Astrocyte (in vitro differentiated cells and primary cell): Measurements from ENCODE around the gene CHMP2A. TPM values are rescaled to one million over a fixed set of nuclear protein-coding genes. Genes with fewer than 3 reads are reported as not detected.

Experiments used
- DNase-seq: peaks from one replicate; pipeline ENCODE4 v3.0.0-alpha.2; 2010; ENCODE audit warnings: low read depth
- FAIRE-seq: peaks from 2 replicates; lab custom pipeline; 2011; peaks lifted over from hg19 to GRCh38; lab: Jason Lieb, UNC
- H2AFZ ChIP-seq: 2 replicates; pipeline ENCODE4 v1.6.0; 2012; ENCODE audit warnings: low read depth, low read length, inconsistent platforms
- H3K27ac ChIP-seq: 2 replicates; pipeline ENCODE4 v1.5.1; 2011; ENCODE audit warnings: low read depth, low read length, inconsistent platforms
- H3K27me3 ChIP-seq: 2 replicates; pipeline ENCODE4 v1.6.0; 2011; ENCODE audit warnings: low read length, inconsistent platforms; ENCODE audit not compliant: insufficient read depth
- H3K36me3 ChIP-seq: 2 replicates; pipeline ENCODE4 v1.5.1; 2011; ENCODE audit warnings: low read length, inconsistent platforms; ENCODE audit not compliant: insufficient read depth
- H3K4me1 ChIP-seq: 2 replicates; pipeline ENCODE4 v1.5.1; 2011; ENCODE audit warnings: low read length, inconsistent platforms; ENCODE audit not compliant: insufficient read depth
- H3K4me2 ChIP-seq: 2 replicates; pipeline ENCODE4 v1.6.0; 2012; ENCODE audit warnings: low read length, inconsistent platforms
- H3K4me3 ChIP-seq: 2 replicates; pipeline ENCODE4 v1.5.1; 2011; ENCODE audit warnings: low read depth, mild to moderate bottlenecking, low read length, inconsistent platforms; ENCODE audit not compliant: insufficient read depth
- H3K79me2 ChIP-seq: 2 replicates; pipeline ENCODE4 v1.6.0; 2012; ENCODE audit warnings: mild to moderate bottlenecking, low read length, inconsistent platforms; ENCODE audit not compliant: insufficient read depth
- H3K9ac ChIP-seq: 2 replicates; pipeline ENCODE4 v1.6.0; 2012; ENCODE audit warnings: mild to moderate bottlenecking, low read length, inconsistent platforms
- H3K9me3 ChIP-seq: 2 replicates; pipeline ENCODE4 v1.5.1; 2012; ENCODE audit warnings: low read depth, mild to moderate bottlenecking, low read length, inconsistent platforms; ENCODE audit not compliant: insufficient read depth
- H4K20me1 ChIP-seq: 2 replicates; pipeline ENCODE4 v1.6.0; 2012; ENCODE audit warnings: low read length, inconsistent platforms; ENCODE audit not compliant: insufficient read depth
- H3K27ac Mint-ChIP-seq: one replicate; pipeline ENCODE4 v1.8.0; 2021; ENCODE audit warnings: mild to moderate bottlenecking, mixed read lengths; ENCODE audit not compliant: unreplicated experiment
- H3K27me3 Mint-ChIP-seq: one replicate; pipeline ENCODE4 v1.8.0; 2021; ENCODE audit warnings: low read depth, mixed read lengths; ENCODE audit not compliant: unreplicated experiment
- H3K36me3 Mint-ChIP-seq: one replicate; pipeline ENCODE4 v1.8.0; 2021; ENCODE audit warnings: low read depth, mixed read lengths; ENCODE audit not compliant: unreplicated experiment
- H3K4me1 Mint-ChIP-seq: one replicate; pipeline ENCODE4 v1.8.0; 2021; ENCODE audit warnings: low read depth, mixed read lengths; ENCODE audit not compliant: unreplicated experiment
- H3K4me3 Mint-ChIP-seq: one replicate; pipeline ENCODE4 v1.8.0; 2021; ENCODE audit warnings: mild to moderate bottlenecking, moderate library complexity, mixed read lengths; ENCODE audit not compliant: unreplicated experiment
- H3K9me3 Mint-ChIP-seq: one replicate; pipeline ENCODE4 v1.8.0; 2021; ENCODE audit warnings: mild to moderate bottlenecking, mixed read lengths; ENCODE audit not compliant: unreplicated experiment
- EZH2 ChIP-seq: IDR thresholded peaks from 2 replicates; pipeline ENCODE4 v1.6.1; 2012; ENCODE audit warnings: mild to moderate bottlenecking, low read length, inconsistent platforms; ENCODE audit not compliant: insufficient read depth
- total RNA-seq: library from RNA; stranded (reverse); gene quantifications from 2 replicates; pipeline ENCODE4 v1.2.1, GENCODE V29; 2021
- TF ChIP-seq, protein P1 (sequence below): IDR thresholded peaks from 2 replicates; pipeline ENCODE4 v1.5.1; 2011; ENCODE audit warnings: low read depth, mild to moderate bottlenecking, inconsistent platforms, low read length, moderate library complexity; ENCODE audit not compliant: insufficient read depth

Gene CHMP2A
- total RNA-seq, 1 donor from 2014 or later, result 71.3 TPM

DNA sequence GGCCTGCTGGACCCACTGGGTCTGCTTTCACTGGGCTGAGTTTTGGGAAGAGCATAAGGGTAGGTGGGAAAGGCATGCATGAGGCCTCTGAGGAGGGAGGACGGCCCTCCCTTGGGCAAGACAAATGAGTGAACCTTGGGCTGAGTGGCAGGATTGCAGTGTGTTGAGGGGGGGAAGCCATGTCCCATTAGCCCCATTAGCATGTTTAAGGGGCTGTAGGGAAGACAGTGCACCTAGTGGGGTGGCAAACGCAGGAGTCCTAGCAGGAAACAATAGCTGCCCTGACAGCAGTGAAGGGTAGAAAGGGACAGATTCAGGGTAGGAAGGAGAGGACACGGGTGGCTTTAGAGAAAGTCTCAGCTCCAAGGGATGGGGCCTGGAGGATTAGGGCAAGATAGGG lies 32.2 kb downstream of the CHMP2A start:
- H3K27ac Mint-ChIP-seq, result no peak overlapping the region
- Histone ChIP-seq H3K9me3 (no peaks in the 10 kb centered on the region), H3K27me3 (no peaks in the 10 kb centered on the region), H3K79me2 (peaks cover 16% of the 10 kb centered on the region), H3K4me3 (no peak overlapping the region), H3K9ac (no peak overlapping the region), H3K36me3 (no peaks in the 10 kb centered on the region), H3K4me1 (peaks cover 10% of the 10 kb centered on the region), H3K27ac (no peak overlapping the region), H3K4me2 (no peak overlapping the region), H2AFZ (no peak overlapping the region), H4K20me1 (peaks cover 10% of the 10 kb centered on the region)
- peaks cover 9% of the 10 kb centered on the region for H3K4me1 Mint-ChIP-seq
- peaks cover 3% of the 10 kb centered on the region for H3K27me3 Mint-ChIP-seq
- DNase-seq, result no peak
- H3K4me3 Mint-ChIP-seq, result peak overlapping the region; percentile 27
- H3K36me3 Mint-ChIP-seq, result peaks cover 4% of the 10 kb centered on the region
- TF ChIP-seq, protein P1, sequence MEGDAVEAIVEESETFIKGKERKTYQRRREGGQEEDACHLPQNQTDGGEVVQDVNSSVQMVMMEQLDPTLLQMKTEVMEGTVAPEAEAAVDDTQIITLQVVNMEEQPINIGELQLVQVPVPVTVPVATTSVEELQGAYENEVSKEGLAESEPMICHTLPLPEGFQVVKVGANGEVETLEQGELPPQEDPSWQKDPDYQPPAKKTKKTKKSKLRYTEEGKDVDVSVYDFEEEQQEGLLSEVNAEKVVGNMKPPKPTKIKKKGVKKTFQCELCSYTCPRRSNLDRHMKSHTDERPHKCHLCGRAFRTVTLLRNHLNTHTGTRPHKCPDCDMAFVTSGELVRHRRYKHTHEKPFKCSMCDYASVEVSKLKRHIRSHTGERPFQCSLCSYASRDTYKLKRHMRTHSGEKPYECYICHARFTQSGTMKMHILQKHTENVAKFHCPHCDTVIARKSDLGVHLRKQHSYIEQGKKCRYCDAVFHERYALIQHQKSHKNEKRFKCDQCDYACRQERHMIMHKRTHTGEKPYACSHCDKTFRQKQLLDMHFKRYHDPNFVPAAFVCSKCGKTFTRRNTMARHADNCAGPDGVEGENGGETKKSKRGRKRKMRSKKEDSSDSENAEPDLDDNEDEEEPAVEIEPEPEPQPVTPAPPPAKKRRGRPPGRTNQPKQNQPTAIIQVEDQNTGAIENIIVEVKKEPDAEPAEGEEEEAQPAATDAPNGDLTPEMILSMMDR, result no peak
- TF ChIP-seq EZH2, result no peak
- no peak for FAIRE-seq
- no peaks in the 10 kb centered on the region for H3K9me3 Mint-ChIP-seq

DNA sequence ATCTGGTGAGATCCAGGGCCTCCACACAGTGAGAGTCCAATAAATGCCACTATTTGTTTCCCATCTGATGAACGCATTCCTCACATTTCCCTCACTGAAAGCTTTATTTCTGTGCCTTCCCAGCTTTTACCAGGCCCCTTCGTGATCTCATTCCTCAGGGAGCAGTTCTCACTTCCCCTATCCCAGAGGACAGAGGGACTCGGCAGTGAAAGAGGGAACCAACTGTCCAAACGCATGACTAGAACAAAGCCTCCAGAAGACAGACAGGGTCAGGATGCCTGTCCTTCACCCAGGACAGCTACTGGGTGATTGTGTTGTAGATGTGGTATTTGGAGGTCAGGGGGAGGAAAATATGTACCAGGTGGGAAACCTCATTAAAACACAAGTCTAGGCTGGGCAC lies 33.3 kb downstream of the CHMP2A start:
- no peak overlapping the region for H3K4me3 ChIP-seq
- TF ChIP-seq, protein P1, result no peak
- no peak for TF ChIP-seq EZH2
- Mint-ChIP-seq H3K27ac (no peak overlapping the region), H3K36me3 (peaks cover 4% of the 10 kb centered on the region), H3K4me1 (peaks cover 11% of the 10 kb centered on the region), H3K4me3 (peak overlapping the region; percentile 72), H3K27me3 (no peaks in the 10 kb centered on the region), H3K9me3 (no peaks in the 10 kb centered on the region)
- no peaks in the 10 kb centered on the region for H3K9me3 ChIP-seq
- FAIRE-seq, result no peak
- peaks cover 10% of the 10 kb centered on the region for H3K4me1 ChIP-seq
- no peak for DNase-seq
- no peaks in the 10 kb centered on the region for H3K36me3 ChIP-seq
- no peak overlapping the region for H3K4me2 ChIP-seq
- no peak overlapping the region for H3K27ac ChIP-seq
- H4K20me1 ChIP-seq, result peaks cover 10% of the 10 kb centered on the region
- H2AFZ ChIP-seq, result no peak overlapping the region
- peaks cover 26% of the 10 kb centered on the region for H3K79me2 ChIP-seq
- no peaks in the 10 kb centered on the region for H3K27me3 ChIP-seq
- no peak overlapping the region for H3K9ac ChIP-seq

DNA sequence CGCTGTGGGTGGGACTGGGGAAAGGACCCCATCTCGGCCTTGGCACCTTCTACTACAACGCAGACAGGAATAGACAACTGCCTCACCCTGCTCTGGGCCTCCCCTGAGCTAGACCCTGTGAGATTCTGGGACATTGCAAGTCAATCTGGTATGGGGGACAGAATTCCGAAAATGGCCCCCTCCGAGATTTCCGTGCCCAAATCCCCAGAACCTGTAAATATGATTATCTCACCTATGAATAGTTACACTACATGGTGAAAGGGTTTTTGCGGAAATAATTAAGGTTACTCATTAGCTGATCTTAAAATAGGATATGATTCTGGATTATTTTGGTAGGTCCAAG lies 34.7 kb downstream of the CHMP2A start:
- Histone ChIP-seq H3K4me2 (peak overlapping the region; percentile 96), H3K36me3 (peaks cover 2% of the 10 kb centered on the region), H3K79me2 (peaks cover 40% of the 10 kb centered on the region), H3K9ac (peak overlapping the region; percentile 93), H3K27ac (peak overlapping the region; percentile 86), H3K9me3 (no peaks in the 10 kb centered on the region), H3K4me1 (peaks cover 10% of the 10 kb centered on the region), H2AFZ (peak overlapping the region; percentile 88), H4K20me1 (peaks cover 20% of the 10 kb centered on the region), H3K4me3 (peak overlapping the region; percentile 82), H3K27me3 (no peaks in the 10 kb centered on the region)
- Mint-ChIP-seq H3K36me3 (peaks cover 12% of the 10 kb centered on the region), H3K4me3 (peak overlapping the region; percentile 100), H3K9me3 (no peaks in the 10 kb centered on the region), H3K27ac (peak overlapping the region; percentile 94), H3K4me1 (peaks cover 21% of the 10 kb centered on the region), H3K27me3 (no peaks in the 10 kb centered on the region)
- no peak for DNase-seq
- TF ChIP-seq, protein P1, result no peak
- TF ChIP-seq EZH2, result no peak
- FAIRE-seq, result no peak
